Renal pelvis (tissue), 4 donors: Measurements from ENCODE around the gene FAM118A. TPM values are rescaled to one million over a fixed set of nuclear protein-coding genes. Genes with fewer than 3 reads are reported as not detected.
"Not testable (repeated sequence)": the region's sequence is repeated elsewhere in the genome, so short reads cannot be mapped to it uniquely, and the experiment has no call there.

Source experiments
- DNase-seq: peaks from one replicate; pipeline ENCODE4 v3.0.0-alpha.2; 2013
- polyA plus RNA-seq, 3 donors: library from polyadenylated mRNA; unstranded; fragments of 120-200 nt; gene quantifications; one replicate each; pipeline ENCODE4 v1.2.1, GENCODE V29; 2013; ENCODE audit not compliant: insufficient read length in 3 of 3

FAM118A gene
- polyA plus RNA-seq, 3 donors = 18.0 to 134 (median 23.6) TPM

DNA sequence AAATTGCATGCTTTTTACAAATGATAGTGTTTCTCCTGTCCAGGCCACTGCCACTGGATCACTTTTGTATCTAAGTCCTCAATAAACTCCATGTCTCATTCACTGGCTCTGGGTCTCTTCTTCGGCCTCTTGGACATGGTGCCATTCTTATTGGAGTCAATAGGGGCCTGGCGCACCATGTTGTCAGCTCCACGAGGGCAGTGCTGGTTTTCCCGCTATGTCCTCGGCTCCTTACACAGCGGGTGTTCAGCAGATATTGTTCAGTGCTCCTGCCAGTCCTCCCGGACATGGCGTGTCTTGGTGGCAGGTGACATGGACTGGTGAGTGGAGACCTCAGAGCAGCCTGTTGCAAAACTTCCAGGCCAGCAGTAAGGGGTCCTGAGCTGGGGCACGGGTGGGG lies 3.6 kb upstream of the FAM118A start:
- DNase-seq = no peak

DNA sequence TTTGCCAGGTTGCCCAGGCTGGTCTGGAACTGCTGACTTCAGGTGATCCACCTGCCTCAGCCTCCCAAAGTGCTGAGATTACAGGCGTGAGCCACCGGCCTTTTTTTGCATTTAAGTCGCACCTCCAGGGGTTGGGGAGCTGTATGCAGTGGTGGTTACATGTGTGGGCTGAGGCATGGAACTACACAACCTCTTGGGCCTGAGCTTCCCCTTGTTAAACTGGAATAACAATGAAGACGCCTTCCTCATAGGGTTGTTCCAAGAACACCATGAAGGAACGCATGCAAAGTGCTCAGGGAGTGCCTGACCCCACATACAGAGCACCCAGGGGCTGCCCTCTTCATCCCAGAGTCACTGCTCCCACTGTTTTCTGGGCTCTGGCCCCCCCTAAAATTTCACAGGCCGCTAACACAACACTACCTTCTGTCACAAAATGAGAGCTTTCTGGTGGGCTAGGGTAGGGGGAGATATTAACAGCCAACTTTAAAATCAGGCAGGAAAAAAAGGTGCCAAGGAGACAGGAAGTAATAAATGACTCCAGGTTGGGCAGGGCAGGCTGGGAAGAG lies 1.3 kb upstream of the FAM118A start:
- no peak for DNase-seq

DNA sequence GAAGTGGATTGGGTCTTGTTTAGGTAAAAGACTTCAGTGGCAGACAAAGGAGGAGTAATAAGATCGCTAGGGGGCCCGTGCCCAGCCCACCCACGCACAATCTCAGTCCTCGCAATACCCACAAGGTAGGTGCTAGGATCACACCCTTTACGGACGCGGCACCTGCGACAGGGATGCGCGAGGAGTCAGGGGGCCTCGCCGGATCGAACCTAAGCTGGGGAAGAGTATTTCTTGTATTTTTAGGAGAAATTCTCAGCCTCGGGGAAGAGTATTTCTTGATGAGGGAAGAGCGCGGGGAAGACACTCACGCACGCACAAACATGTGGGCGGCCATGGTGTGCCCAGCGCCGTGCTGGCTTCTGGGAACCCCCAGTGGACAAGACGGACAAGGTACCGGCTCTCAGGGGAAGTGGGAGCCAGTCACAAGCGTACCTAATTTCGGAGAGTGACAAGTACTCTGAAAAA lies 745 bp upstream of the FAM118A start:
- no peak for DNase-seq

DNA sequence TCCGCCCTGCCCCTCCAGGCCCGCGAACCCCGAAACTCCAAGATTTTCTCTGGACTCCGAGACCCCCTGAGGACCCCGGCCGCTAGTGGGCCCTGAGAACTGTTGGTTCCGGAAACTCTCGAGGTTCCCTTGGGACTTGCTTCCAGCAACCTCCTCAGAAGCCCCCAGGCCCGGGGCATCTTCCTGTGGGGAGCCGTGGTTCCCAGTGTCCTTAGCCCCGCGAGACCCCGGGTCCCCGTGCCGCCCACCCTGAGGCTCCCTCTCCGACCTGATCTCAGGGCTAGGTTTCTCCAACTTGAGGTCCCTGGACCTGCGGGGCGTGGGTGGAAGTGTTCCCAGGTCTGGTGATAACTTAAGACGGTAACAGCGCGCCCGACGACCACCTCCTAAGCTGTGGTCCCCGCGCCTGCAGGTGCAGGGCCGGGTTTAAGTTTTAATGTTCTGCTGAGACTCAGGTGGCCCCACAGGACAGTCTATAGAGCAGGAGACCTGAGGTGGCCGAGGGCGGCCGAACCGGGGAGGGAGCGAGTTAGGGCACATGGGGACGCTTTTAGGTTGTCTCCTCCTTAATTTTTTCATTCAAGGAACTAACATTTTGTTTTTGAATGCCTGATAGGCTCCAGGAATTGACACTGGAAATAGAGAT lies 720 bp downstream of the FAM118A start:
- DNase-seq = no peak

DNA sequence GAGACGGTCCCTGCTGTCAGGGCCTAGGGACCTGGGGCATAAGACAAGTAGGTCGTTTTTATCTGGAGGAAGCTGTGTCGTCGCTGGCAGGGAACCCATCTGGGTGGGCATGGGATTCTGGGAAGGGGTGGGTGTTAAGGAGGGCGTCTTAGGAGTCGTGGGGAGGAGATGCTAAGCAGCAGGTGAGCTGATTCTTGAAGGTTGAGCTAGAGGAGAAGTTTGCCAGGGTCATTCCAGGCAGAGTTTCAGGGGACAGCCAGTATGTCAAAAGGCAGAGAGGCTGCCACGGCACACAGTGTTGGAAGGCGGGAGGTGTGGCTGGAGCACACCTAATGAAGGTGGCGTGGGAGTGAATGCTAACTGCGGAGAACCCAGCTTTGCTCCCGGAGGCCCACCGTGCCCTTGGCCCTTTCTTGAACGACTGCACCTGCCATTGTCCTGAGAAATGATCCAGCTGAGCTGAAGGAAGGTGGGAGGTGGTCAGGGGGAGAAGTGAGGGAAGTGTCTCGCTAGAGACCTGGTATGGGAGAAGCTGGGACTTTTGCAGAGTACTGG lies 1.3 kb downstream of the FAM118A start:
- DNase-seq = no peak

DNA sequence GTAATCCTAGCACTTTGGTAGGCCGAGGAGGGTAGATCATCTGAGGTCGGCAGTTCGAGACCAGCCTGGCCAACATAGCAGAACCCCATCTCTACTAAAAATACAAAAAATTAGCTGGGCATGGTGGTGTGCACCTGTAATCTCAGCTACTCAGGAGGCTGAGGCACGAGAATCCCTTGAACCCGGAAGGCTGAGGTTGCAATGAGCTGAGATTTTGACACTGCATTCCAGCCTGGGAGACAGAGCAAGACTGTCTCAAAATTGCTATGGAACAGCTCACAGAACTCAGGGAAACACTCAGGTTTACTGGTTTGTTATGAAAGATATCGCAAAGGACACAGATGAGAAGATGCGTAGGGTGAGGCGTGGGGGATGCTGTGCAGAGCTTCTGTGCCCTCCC lies 2.7 kb downstream of the FAM118A start:
- no peak for DNase-seq

DNA sequence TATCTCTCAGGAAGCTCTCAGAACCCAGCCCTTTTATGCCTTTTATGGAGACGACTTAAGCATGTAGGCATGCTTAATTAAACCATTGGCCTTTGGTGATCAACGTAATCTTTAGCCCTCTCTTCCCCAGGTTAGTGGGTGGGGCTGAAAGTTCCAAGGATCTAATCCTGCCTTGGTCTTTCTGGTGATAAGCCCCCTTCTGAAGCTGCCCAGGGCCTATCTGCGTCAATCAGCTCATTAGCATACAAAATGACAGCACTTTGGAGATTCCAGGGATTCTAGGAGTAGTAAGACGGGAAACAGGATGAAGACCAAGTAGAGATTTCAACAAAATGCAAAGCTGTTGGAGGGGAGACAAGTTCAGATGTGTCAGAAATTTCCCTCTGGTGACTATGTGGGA lies 3.1 kb downstream of the FAM118A start:
- DNase-seq = no peak

DNA sequence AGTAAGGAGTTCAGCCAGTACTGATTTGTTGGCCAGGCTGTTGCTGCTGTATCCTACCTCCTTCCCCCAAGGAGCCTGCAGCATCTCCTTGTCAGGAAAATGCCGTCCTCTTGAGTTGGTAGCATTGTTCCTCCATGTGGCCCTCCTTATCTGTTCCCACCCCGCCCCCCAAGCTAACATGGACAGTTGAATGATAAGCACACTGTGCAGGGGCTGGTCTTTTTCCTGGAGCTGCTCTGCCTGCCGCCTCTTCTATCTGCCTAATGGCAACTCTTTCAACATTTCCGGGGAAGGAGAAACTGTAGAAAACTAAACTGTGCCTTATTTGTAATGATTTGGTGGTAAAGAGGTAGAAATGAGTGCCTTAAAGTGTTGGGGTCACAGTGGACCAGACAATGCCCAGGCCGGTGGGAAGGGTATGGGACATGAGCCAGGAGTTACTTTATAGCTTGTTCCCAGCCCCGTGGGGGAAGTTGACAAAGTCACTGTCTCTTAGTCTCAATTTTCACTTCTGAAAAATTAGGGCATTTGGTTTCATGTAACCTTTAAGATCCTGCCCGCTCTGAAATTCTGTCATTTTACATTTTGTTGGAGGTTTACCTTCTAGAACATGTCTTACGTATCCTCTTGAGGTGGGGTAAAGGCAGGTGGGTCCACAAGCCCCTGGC lies 4.5 kb downstream of the FAM118A start:
- DNase-seq = no peak

DNA sequence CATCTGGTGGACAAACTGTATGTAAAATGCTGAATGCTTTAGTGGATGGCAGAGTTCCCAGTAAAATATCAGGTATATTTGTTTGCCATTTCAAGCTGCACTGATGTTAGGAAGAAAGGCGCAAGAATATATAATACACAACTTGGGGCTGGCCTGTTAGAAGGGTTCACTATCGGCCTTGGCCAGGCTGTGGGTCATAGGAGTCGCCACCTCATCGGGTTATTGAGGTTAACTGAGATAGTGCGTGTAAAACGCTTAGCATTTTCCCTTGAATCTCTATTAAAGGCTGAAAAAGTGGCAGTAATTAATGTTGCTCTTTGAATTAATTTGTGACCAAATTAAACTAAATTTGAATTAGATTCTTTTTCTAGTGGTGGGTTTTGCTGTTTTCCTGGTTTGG lies 5.1 kb downstream of the FAM118A start:
- DNase-seq = no peak

DNA sequence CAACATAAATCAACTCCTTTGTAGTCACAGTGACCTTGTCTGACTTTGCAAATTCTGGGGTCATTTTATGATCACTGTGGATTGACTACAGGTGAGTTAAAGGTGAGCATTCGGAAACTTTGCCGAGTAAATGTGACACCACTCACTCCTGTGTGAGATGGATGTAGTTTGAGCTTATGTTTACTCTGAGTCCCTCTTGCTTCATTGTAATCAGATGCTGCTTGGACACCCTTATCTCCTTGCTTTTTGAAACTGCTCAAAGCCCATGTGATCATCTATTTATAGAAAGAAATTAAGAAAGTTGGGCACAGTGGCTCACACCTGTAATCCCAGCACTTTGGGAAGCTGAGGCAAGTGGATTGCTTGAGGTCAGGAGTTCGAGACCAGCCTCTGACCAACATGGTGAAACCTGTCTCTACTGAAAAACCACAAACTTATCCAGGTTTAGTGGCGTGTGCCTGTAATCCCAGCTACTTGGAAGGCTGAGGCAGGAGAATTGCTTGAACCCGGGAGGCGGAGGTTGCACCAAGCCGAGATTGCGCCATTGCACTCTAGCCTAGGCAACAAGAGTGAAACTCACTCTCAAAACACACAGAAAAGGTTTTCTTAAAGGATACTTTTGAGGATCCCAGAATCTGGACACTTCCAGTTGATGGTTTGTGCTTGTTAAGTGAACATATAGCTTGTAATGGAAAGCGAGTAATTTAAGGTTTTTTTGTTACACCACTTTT lies 7.2 kb downstream of the FAM118A start:
- DNase-seq = no peak

DNA sequence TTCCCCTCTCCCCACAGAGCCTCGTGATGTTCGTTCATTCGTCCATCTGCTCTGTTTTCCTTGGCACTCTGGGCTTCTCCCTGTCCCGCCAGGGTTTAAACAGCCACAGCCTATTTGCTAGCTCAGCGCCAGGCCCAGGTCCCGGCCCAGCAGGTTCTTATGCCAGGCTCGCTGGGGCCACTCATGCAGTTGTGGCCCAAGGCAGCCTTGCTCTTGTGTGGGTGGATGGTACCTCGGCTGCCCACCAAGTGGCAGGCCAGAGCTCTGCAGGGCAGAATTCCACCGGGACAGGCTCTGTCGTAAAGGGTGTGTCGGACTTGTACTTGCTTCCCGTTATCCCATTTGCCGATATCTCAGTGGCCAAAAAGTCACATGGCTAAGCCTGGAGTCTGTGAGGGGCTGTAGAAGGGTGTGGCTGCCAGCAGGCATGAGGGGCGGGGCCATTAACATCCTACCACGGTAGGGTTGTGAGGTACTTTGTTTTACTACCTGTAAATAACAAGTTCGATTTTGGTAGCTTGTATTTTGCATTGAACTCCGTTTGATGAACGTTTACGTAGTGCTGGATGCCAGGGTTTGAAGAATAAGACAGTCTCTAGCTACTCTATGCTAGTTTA lies 7.9 kb downstream of the FAM118A start:
- DNase-seq = no peak

DNA sequence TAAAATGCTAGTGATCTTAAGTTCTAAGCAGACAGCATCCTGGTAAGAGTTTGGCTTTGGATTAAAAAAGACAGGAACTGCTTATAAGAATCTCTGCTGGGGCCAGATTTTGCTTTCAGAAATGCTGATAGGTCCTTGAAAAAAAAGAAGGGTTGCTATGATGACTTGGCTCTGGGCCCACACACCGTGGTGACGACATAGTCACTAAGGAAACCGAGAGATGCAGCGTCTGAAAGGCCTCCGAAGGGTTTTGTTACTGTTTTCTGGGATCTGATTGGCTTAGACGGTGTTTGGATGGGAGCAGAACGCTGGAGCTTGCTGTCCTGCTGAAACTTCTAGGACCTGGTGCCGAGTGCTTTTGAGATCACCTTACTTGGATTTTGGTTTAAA lies 8.4 kb downstream of the FAM118A start:
- DNase-seq = peak; percentile 81

DNA sequence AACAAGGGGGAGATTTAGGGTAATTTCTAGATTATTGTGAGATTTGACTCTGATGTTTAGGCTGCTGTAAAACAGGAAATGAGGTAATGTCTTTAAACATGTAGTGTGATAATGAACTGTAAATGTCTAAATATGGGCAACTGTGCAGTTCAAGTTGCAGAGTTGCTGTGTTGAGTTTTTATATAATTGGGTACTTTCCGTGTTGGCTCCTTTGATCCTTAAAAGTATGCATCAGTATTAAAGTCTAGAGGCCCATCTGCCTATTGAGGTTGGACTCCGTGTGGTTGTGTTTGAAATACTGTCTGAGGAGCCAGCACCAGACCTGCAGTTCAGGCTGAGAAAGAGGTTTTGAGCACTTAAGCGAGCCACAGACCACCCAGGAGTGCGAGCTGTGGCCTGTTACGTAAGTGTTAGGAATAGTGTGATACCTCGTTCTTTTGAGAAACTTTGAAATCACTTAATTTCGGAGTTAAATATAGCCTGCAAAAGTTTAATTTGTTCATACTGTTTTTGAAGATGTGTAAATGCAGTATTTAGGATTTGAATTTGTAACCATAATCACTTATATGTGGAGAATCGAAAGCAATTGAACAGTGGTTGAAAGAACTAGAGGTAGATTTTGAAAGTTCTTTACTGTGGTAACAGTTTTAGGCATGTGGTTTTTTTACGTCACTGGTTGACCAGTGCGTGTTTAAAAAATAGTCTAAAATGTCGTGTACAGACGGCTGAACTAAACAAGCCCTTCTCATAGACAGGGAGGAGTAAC lies 9.0 kb downstream of the FAM118A start:
- DNase-seq = no peak

DNA sequence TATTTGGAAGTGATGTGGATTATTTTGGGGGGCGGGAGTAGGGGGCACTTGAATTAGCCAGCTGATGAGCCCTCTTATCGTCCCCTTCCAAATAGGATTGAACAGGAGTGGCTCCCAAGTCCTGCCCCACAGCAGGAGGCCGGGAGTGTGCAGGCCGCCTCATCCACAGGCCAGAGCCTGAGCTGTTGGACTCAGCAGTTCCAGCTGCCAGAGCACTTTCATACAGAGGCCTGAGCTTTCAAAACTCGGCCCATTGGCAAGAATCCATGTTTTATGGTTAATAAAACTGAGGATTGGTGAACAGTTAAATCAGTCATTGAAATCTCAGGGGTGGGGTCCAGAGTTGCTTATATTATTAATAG lies 9.6 kb downstream of the FAM118A start:
- DNase-seq = no peak

DNA sequence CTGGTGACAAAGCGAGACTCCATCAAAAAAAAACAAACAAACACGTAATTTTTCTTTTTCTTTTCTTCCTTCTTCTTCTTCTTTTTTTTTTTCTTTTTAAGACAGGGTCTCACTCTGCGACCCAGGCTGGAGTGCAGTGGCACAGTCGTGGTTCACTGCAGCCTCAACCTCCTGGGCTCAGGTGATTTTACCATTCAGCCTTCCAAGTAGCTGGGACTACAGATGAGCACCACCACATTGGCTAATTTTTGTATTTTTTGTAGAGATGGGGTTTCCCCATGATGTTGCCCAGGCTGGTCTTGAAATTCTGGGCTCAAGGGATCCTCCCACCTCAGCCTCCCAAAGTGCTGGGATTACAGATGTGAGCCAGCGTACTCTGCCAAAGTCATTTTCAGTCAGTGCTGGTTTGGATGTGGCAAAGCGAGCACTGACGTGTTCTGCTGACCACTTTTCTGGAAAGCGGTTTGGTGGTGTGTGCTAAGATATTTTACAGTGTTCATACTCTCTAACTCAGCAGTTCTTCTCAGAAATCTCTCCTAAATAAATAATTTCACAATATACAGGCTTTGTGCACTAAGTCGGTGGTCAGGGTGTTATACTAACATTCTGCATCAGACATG lies 10.7 kb downstream of the FAM118A start:
- no peak for DNase-seq

DNA sequence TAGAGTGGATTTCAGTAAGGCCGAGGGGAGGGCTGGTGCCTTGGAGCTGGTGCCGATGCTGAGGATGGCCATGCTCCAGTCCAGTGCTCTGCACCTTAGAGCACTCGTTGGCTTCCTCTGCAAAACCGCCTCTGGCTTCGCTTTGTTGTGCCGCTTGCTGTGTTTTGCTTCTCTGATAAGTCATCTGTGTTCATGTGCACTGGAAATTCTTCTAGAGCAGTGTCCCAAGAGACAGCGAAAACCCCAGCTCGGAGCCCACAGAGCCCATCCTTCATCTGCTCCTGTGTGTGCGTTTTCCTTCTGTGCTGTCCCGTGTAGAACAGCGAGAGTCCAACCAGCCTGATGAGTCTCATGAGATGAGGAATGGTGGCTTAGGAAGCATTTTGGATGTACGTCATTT lies 12.1 kb downstream of the FAM118A start:
- DNase-seq = no peak

DNA sequence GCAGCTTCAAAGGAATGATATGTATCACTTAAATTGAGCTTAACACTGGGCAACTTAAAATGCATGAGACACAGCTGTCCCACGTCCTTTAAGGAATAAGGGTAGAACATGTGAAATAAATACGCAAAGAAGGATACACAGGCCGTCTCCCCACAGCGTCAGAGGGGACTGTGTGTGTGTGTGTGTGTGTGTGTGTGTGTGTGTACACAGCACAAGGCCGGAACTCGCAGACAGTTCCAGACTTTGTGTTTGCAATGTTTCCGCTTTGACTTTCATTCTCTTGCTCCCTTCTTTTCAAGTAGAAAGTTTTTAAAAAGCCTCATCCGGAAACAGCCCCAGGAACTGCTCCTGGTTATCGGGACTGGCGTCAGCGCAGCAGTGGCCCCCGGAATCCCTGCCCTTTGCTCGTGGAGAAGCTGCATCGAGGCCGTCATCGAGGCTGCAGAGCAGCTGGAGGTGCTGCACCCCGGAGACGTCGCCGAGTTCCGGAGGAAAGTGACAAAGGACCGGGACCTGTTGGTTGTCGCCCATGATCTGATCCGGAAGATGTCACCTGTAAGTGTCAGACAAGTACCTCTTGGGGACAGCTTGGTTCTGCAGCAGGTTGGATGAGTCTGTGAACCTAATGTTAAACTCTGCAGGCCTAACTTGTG lies 13.3 kb downstream of the FAM118A start:
- DNase-seq = no peak

DNA sequence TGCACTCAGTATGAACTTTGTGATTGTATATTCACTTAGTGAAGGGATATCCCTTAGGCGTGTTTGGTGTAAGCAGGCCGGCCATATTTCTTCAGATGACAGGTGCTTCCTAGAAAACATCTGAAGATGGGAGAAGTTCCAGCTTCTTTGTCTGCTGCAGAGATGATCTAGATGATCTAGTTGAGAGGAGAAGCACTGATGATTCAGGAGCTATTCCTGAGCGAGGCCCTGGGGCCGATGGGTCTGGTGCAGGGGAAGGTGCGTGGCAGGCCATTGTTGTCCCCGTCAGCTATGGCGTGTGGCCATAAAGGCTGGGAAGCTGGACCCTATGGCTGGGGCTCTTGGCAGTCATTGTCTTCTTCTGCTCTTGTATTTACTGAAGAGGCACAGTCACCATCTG lies 14.0 kb downstream of the FAM118A start:
- no peak for DNase-seq

DNA sequence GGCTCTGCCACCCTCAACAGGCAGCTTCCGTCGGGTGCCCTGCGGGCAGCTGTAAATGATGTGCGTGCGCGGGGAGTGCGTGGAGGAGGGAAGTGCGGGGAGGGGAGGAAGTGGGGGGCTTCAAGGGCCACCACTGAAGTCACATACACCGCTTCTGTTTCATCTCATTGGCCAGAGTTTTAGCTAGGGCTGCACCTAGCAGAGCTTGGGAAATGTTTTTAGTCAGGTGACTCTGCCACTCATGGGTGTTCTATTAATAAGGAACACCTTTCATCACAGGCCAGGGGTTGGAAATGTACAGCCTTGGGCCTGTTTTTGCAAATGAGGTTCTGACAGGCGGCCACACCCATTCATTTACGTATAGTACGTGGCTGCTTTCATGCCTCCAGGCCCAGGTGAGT lies 14.6 kb downstream of the FAM118A start:
- no peak for DNase-seq

DNA sequence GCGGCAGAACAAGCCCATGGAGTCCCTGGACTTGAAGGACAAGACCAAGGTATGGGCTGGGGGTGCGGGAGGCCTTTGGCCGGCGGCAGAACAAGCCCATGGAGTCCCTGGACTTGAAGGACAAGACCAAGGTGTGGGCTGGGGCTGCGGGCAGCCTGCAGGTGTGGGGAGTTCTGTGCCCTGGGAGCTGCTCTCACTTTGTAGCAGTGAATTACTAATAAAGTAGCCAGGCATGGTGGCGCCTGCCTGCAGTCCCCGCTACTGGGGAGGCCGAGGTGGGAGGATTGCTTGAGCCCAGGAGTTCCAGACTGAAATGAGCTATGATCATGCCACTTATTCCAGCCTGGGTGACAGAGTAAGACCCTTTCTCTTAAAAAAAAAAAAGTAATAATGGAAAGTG lies 18.5 kb downstream of the FAM118A start:
- not testable (repeated sequence) for DNase-seq
